Peyer's patch (tissue), 4 donors: ENCODE measurements around the gene RXFP4.

Experiments used
- CTCF ChIP-seq, 6 experiments: fragments of 450-650 bp in 4 of 6; fragments of 200-600 bp in 2 of 6; sonication (generic) in 1 of 6; IDR thresholded peaks; one replicate each; pipeline ENCODE4 v1.5.1; 2017 to 2019; ENCODE audit warnings: antibody characterized with exemption in 6 of 6, mild to moderate bottlenecking in 3 of 6, moderate library complexity in 1 of 6
- POLR2A ChIP-seq, 2 donors: fragments of 450-650 bp; IDR thresholded peaks; one replicate each; pipeline ENCODE4 v1.5.1; 2017; ENCODE audit warnings: antibody characterized with exemption in 2 of 2, mild to moderate bottlenecking in 2 of 2, moderate library complexity in 2 of 2

GRCh38 chr1:155970531-155971167, 29.2 kb downstream of the RXFP4 start:
- TF ChIP-seq CTCF (IDR thresholded peaks at IDR 0.05) (no peak), POLR2A (IDR thresholded peaks at IDR 0.05) (no peak)
